Measurements from ENCODE around the gene RNF34.
A peak's percentile ranks its signal among the peaks of the same experiment; 100 is the strongest.

RNF34 gene

DNA sequence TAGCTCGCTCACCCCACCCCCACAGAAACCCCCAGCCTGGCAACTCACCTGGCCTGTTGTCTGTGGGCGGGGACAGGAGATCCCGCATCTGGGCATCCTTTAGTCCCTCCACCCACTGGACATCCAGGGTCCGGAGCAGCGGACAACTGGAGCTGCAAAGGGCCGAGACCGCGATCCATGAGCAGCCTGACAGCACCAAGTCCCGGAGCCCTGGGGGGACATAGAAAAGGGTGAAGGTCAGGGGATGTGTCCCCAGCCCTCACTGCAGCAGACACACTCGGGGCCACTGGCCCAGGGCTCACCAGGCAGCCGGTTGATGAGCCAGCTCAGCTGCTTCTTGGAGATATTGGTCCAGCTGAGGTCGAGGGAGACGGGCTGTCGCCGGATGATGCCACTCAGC lies 40.9 kb downstream of the RNF34 start:
- DNase-seq = no peak

DNA sequence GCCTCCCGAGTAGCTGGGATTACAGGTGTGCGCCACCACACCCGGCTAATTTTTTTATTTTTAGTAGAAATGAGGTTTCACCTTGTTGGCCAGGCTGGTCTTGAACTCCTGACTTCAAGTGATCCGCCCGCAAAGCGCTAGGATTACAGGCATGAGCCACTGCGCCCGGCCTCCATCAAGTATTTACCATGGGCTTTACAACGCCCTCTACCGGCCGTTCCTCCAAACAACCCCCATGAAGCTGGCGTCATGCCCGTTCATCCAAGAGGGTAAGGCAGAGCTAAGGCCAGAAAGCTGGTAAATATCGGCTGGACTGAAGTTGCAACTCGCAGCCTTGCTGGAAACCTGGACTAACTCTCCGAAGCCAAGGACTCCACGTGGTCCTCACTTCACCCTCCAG lies 41.6 kb downstream of the RNF34 start:
- no peak for DNase-seq

DNA sequence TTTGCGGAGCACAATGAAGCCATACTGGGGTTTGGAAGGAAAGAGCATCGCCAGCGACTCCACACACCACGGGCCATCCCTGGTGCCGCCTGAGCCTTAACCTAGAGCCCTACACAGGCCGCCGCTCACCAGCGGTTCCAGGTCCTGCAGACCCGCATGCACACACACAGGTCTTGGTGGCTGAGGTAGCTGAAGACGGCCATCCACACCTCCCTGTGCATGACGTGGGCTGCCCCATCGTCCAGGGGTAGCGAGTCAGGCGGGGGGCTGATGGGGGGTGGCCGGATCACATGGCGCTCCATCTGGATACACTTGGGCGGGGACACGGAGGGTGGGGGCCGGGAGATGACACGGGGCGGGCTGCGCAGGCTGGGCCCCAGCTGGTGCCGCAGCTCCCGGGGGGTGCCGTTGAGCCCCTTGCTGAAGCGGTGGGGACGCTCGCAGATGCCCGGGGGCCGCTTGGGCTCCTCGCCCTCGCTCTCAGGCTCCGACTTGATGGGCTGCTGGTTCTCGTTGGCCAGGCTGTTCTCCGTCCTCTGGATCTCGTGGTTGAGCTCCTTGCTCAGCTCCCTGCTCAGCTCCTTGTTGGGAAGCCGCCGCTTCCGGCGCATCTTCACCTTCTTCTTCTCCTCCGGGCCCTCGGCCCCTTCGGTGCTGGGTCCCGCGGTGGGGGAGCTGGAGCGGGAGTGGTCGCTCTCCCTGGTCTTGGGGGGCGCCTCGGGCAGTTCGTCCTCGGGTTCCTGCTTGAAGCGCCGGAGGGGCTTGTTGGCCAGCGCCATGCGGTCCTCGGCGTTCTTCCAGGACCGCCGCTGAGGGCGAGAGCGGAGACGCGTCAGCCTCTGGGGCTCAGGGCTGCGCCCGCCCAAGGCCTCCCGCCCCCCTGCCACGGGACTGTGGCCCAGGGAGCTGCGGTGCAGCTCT lies 42.4 kb downstream of the RNF34 start:
- DNase-seq = no peak

DNA sequence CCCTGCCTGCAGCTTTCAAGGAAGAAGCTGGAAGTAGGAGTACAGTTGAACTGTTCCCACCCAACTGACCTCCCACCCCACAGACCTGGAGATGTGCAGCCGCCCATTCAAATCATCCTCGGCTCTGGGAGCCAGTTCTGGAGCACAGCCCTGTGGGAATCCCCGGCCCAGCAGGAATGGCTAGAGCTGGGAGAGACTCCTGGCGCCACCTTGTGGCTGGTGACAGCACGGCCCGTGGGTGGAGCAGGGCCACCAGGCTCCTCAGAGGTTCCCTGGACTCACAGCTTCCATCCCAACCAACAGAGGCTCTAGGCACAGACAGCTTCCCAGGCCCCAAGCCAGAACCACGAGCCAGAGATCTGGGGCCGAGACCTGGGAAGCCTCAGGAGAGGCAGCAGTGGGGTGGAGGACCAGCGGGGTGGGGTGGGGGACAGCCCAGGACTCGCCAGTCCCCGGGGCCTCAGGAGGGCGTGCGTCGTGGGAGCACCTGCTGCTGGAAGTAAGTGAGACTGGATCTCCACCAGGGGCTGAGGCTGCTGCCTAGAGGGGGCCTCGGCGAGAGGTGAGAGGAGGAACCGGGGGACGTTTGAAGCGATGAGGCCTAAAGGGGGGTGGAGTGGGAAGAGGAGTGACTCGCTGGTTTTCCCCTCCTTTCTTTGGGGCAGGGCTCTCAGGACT lies 43.4 kb downstream of the RNF34 start:
- DNase-seq = peak; percentile 77

DNA sequence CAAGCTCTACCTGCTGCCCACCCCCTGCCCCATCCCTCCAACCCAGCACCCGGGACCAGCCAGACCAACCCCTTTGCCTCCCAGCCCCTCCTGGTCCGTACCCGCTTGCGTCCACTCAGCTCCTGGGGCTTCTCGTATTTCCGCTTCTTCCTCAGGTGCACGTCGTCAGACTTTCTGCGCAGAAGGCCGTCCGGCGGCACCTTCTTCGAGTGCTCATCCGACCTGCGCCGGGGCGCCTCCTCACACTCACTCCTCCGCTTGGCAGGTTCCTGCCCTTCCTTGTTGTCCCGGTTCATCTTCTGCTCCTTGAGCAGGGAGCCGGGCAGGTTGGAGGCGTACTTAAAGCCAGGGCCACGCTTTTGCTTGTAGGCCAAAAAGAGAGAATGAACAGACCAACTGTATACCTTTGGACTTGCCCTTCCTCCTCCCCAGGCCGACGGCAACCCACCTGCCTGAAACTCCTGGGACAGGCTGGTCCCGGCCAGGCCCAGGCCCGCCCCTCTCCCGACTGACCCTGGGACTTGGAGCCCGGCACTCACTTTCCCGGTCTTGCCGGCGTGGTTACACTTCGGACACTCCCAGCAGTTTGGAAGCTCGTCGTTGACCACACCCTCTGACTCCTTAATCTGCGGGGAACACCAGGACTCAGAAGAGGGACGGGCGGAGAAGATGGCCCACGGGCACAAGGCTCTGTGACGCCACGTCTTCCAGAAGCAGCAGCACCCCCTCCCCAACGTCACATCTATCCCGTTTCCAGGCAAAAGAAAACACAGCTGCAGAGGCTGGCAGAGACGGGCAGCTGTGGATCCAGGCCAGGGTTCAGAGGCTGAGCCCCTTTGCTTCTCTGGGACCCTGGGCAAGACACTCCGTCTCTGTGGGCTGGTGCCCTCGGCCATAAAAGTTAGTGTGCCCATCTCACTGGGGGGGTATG lies 44.3 kb downstream of the RNF34 start:
- DNase-seq = no peak

DNA sequence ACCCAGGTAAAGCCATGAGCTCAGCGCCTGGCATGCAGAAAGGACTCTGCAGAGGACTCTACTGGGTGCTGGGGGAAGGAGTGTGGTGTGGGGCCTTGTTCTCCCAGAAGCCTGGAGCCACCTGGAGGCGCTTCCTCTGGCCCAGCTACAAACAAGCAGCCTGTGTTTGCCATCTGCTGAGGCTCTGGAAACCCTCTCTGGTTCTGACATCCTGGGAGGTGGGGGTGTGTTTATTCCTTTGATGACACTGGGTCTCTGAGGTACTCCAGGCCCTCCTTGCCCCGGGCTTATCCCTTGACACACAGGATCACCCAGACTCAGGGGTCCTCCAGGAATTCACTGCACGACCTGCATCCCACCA lies 44.9 kb downstream of the RNF34 start:
- DNase-seq = no peak

DNA sequence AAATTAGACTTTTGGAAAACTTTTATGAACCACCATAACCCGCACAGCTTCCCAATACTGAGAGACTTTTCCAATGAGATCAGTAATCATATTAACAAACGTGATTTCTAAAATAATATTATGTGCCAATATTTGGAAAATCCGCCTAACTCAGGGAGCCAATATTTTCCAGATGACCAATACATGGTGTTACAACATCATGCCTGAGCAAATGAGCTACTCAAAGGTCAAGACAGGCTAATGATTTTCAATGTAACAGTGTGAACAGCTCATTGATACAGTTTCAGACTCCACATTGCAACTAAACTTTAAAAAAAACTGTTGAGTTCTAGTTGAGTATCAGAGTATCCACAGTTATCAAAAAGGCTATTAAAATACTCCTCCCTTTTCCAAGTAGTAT lies 46.8 kb downstream of the RNF34 start:
- no peak for DNase-seq

DNA sequence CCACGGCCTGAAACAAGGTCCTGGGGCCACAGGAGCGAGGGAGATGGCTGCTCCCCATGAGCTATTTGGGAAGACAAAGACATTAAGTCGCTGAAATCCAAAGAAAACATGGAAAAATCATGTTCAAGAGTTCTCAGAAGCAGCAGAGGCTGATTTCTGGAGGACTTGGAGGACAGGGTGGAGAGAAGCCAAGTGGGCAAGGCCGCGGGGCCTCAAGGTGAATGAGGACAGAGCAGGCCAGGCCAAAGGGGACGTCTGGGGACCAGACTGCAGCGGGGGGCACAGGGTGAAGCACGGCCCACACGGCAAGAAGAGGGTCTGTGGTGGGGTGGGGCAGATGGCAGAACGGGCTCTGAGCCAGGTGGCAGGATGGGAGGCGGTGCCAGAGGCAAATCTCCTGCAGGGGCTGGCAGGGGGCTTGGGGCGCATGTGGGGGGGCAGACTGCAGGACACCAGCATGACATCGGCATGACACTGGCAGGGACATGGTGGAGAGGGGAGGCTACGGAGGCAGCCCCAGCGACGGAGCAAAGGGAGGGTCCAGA lies 48.9 kb downstream of the RNF34 start:
- DNase-seq = no peak

DNA sequence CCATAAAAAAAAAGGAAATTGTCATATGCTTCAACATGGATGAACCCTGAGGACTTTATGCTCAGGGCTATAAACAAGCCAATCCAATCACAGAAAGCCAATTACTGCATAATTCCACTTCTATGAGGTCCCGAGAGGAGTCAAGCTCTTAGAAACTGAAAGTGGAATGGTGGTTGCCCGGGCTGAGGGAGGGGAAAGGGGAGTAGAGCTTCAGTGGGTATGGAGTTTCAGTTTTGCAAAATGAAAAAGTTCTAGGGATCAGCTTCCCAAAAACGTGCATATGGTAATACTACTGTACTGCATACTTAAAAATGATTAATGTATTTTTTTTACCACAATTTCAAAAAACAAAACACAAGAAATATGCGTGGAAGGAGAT lies 52.0 kb downstream of the RNF34 start:
- DNase-seq = no peak

DNA sequence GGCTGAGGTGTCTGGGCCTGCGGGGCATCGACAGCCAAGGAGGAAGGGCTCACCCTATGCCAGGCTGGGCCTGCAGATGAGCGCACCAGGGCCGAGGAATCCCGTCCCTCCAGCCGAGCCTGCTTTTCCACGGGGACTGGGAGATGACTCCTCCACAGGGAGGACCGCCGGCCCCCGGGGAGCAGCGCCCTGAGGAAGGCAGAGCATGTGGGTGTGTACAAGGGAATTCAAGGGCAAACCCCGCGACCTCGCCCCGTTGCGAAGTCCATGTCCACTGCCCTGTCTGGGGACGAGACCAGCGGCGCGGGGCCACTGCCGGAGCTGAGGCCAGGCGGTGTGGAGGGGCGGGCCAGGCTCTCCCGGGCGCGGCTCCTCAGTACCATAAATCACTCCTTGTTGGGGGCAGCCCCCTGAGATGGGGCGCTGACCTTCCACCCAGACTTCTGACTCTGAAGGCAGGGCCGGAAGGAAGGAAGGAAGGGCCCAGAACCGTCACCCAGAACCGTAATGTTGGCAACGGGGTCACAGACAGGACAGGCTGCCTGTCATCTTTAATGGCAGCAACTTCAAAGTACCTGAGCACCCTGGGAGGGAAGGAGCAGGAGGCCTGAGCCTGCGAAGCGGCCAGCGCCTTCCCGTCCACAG lies 52.5 kb downstream of the RNF34 start:
- DNase-seq = no peak

DNA sequence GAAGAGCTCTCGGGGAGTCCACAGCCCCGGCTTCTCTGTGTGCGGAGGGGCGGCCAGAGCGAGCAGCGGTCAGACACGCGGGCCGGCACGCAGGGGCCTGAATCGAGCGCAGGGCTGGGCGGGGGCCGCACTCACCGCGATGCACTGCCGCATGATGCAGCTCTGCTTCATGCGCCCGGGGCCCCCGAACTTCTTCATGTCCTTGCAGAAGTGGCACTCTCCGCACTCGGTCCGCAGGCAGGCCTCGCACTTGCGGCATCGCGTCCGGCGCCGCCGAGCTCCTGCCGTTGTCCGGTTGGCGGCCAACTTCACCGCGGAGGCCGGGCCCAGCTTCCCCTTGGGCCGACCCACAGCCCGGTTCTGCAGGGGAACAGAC lies 53.1 kb downstream of the RNF34 start:
- no peak for DNase-seq

DNA sequence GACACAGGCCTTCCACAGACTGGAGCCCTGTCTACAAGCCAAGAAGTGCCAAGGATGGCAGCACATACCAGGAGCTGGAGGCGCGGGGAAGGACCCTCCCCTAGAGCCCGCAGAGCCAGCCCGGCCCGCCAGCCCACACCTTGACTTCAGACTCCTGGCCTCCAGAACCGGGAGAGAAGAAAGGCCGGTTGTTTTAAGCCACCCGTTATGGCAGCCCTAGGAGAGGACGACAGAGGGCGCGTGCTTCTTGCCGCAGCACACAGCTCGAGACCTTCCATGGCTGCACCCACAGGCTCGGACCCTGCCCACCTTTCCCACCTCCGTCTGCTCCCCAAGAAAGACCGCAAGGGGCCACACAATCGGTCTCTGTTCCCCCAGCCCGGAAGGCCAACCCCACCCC lies 53.7 kb downstream of the RNF34 start:
- no peak for DNase-seq

DNA sequence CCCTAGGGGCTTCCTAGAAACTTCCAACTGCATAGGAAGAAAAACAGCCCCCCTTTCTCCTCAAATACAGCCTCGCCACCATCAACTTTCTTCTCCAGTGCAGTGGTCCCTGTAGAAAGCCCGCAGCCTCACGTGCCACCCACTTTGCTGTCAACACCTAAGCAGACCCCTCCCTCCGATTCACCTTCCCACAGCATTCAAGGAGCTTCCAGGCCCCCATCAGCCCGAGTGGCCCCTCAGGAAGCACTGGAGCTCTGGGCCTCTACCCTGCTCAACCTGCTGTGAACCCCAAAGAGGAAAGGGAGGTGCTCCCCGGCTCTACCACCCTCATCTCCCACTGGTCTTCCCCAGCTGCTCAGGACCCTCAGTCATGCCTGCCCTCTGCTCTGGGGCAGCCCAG lies 55.0 kb downstream of the RNF34 start:
- no peak for DNase-seq

DNA sequence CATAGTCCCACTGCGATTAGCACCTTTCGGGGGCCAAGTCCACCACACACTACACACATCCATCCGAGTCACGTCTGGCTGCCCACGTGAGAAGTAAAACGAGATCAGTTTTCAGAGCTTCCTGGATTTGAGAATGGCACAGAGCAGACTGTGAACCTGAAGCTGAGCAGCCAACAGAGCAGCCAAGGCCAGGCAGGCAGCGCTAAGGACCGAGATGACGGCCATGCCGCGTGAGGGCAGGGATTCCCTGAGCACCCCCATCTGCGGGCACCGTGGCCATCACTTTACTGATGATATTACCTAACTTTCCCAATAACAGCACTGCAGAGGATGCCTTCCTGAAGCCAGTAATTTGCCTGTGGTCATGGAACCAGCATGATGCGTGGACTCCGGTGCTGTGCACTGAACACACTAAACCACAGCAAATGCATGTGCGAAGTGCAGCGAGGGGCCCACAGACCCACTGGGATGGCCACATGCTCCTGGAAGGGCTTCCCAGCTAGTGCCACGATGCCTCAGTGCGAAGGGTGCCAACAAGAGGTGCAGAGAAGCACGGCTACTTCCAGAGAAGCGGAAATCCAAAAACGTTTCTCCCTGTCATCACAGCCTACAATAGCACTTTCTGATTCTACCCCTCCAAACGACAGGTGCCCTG lies 56.0 kb downstream of the RNF34 start:
- no peak for DNase-seq

DNA sequence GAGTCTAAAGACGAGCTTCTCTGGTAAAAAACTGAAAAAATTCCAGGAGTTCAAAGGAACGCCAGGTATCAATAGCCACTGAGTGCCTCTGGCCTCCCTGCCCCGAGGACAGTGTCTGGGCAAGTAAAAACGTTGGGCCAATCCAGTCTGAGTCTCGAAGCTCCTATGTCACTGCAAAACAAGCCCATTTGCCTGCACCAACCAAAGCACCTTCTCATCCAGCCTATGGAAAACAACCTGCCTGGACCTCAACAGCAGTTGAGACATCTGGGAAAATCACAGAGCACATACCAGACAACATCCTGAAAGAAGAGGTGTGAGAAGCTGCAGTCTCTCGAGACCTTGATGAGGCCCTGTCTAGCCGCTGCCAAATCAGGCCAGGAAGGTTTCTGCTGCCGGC lies 56.6 kb downstream of the RNF34 start:
- DNase-seq = no peak

DNA sequence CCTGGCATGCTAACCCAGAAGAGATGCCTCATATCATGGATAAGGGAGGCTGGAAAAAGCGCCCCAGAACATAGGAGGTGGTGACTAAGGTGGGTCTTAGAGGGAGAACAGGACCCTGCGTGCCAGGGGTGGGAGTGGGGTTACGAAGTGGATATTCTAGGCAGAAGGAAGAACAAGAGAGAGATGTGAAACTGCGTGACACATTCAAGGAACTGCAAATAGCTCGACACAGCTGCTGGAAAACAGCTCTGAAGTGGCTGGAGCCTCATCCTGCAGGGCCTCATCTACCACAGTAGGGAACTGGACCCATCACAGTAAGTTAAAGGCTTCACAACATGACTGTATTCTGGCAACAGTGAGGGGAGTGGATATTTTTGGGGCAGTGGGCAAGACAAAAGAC lies 61.1 kb downstream of the RNF34 start:
- DNase-seq = no peak

DNA sequence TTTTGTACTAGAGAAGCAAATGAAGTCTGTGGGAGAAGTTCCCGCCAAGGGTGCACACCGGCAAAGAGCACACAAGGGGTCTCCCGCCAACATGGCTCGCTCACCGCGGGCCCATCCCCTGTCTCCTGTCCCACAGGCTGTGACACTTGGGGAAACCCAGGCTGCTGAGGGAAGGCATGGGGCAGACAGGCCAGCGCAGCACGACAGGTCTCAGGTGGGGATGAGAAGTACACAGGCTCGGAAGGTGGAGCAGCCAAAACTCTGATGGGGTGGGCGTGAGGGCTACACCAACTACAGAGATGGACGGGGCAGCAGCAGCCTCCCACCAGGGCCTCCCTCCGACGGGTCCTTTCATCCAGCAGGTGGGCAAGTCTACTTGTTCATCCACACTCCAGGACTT lies 64.4 kb downstream of the RNF34 start:
- no peak for DNase-seq

DNA sequence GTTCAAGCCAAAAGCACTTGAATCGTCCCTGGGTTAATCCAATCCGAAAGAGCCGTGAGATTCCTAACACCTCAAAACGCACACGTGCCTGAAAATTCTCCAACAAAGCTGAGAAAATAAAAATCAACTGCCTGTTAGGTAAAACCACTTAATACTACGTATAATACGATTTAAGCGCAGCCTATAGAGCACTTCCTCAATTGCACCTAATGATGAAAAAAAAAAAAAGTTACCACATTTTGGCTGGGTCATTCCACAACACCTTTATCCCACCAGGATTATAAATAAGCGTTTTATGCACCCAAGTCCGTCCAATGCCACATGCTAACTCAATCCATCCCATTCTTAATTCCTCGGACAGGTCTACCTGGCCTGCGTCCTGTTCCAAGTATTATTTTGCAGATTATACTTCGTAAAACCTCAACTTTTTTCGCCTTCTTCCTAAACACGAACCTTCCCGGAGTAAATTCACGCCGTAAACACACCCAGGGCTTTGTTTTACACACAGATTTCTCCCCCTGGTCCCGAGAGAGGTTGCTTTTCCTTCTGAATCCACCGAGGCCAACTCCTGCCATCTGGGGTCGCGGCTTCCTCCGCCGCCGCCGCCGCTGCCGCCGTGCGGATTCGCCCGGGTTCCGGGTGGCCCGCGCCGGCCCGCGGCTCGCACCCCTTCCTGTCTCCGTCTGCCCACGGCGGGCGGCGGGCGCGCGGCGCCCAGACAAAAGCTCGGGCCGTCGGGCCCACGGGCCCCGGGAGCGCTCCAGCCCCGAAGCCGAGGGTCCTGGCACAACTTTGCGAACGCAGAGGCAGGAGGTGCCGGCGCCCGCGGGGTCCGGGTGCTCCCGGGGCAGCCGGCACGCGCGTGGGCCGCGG lies 66.2 kb downstream of the RNF34 start:
- DNase-seq = peak; percentile 63

DNA sequence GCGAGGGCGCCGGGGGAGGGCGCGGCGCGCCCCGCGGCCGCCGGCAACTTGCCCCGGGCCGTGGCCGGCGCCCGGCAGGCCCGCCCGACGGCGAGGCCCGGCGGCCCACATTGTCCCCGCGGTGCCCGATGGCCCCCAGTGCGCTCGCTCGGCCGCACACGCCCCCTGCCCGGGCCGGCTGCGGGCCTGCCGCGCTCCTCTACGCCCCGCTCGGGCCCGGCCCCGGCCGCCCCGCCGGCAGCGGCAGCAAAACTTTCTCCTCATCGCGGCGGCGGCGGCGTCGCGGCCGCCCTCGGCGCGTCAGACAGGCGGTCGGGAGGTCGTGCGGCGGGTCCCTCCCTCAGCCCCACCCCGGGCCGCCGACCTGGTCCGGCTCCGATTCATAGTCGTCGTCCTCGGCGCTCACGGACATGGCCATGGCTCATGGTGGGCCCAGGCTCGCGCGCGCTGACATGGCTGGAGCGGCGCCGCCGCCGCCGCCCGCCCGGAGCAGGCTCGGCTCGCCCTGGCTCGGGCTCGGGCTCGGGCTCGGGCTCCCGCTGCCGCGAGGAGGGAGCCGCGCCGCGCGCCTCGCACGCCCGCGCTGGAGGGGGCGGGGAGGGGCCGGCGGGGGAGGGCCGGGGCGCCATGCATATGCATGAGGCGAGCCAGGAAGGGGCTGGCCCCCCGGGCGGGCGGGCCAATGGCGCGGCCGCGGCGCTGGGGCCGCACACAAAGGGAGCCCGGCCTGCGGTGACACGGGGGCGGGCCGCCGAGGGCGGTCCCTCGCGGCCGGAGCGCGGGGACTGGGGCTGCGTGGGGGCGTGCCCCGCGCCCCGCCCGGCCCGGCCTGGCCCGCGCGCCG lies 67.1 kb downstream of the RNF34 start:
- DNase-seq = peak; percentile 94
